PC-3 (cell line): ENCODE measurements around the gene TXNL4B. TPM values are rescaled to one million over a fixed set of nuclear protein-coding genes. Genes with fewer than 3 reads are reported as not detected.

ENCODE experiments used
- ATAC-seq: fragments of 200-7000 bp; cut with Tn5 transposase; 2 replicates; pipeline ENCODE4 v1.9.1; 2020; ENCODE audit warnings: mild to moderate bottlenecking, moderate library complexity
- BruUV-seq: library from RNA; stranded (reverse); fragments of 400-500 nt; replicated peaks from 2 replicates; lab custom pipeline; 2021; lab: Mats Ljungman, UMichigan
- CTCF ChIA-PET: fragments of 300-600 bp; sonication (Branson Sonifier 250); formaldehyde crosslinking; loops from one replicate; lab custom pipeline; 2022; ENCODE audit warnings: antibody characterized with exemption; lab: Charles Lee
- POLR2A ChIA-PET: fragments of 300-600 bp; sonication (Branson Sonifier 250); formaldehyde crosslinking; loops from one replicate; lab custom pipeline; 2022; ENCODE audit warnings: antibody characterized with exemption; ENCODE audit not compliant: unreplicated experiment; lab: Charles Lee
- DNase-seq: peaks from one replicate; pipeline ENCODE4 v3.0.0-alpha.2; 2015
- H2AFZ ChIP-seq: fragments of 300-600 bp; sonication (generic); 2 replicates; pipeline ENCODE4 v1.6.0; 2016; ENCODE audit warnings: antibody characterized with exemption, low read length
- H3F3A ChIP-seq: fragments of 300-600 bp; sonication (generic); one replicate; pipeline ENCODE4 v1.6.0; 2017; ENCODE audit warnings: antibody characterized with exemption, low read length, control low read depth, mild to moderate bottlenecking; ENCODE audit not compliant: unreplicated experiment
- H3K27ac ChIP-seq: fragments of 300-600 bp; sonication (generic); 2 replicates; pipeline ENCODE4 v1.5.1; 2016; ENCODE audit warnings: mild to moderate bottlenecking, low read length
- H3K27me3 ChIP-seq: fragments of 300-600 bp; sonication (generic); 2 replicates; pipeline ENCODE4 v1.6.1; 2016; ENCODE audit warnings: low read length, mixed read lengths
- H3K36me3 ChIP-seq: fragments of 300-600 bp; sonication (generic); 2 replicates; pipeline ENCODE4 v1.6.1; 2016; ENCODE audit warnings: low read depth, mixed run types, low read length, mixed read lengths
- H3K4me1 ChIP-seq: fragments of 300-600 bp; sonication (generic); 2 replicates; pipeline ENCODE4 v1.5.1; 2016; ENCODE audit warnings: low read length; ENCODE audit not compliant: insufficient read depth
- H3K4me2 ChIP-seq: fragments of 300-600 bp; sonication (generic); 2 replicates; pipeline ENCODE4 v1.6.0; 2016; ENCODE audit warnings: low read length
- H3K4me3 ChIP-seq: fragments of 300-600 bp; sonication (generic); 2 replicates; pipeline ENCODE4 v1.5.1; 2016; ENCODE audit warnings: mild to moderate bottlenecking, low read length, mixed read lengths
- H3K79me2 ChIP-seq: fragments of 300-600 bp; sonication (generic); 2 replicates; pipeline ENCODE4 v1.6.1; 2017; ENCODE audit warnings: low read length, mixed read lengths
- H3K9ac ChIP-seq: fragments of 300-600 bp; sonication (generic); 2 replicates; pipeline ENCODE4 v1.6.0; 2016; ENCODE audit warnings: mild to moderate bottlenecking, low read length
- H3K9me2 ChIP-seq: fragments of 300-600 bp; sonication (generic); replicated peaks from 2 replicates; pipeline ENCODE4 v1.6.1; 2016; ENCODE audit warnings: mixed run types, low read length, mixed read lengths
- H3K9me3 ChIP-seq: fragments of 300-600 bp; sonication (generic); 2 replicates; pipeline ENCODE4 v1.6.1; 2016; ENCODE audit warnings: low read length, mixed read lengths
- H4K20me1 ChIP-seq: fragments of 300-600 bp; sonication (generic); 2 replicates; pipeline ENCODE4 v1.6.1; 2016; ENCODE audit warnings: low read length, mixed read lengths
- CTCF ChIP-seq: fragments of 300-600 bp; sonication (generic); conservative IDR thresholded peaks from 2 replicates; pipeline ENCODE4 v1.5.1; 2017; ENCODE audit warnings: antibody characterized with exemption, low read depth, mild to moderate bottlenecking, low read length
- EZH2 ChIP-seq: fragments of 300-600 bp; sonication (generic); IDR thresholded peaks from one replicate; pipeline ENCODE4 v1.6.1; 2017; ENCODE audit warnings: antibody characterized with exemption, mild to moderate bottlenecking, low read length; ENCODE audit not compliant: unreplicated experiment
- EZH2phosphoT487 ChIP-seq: fragments of 300-600 bp; sonication (generic); IDR thresholded peaks from 2 replicates; pipeline ENCODE4 v1.6.1; 2018; ENCODE audit warnings: mild to moderate bottlenecking, antibody characterized with exemption, low read length, borderline replicate concordance
- intact Hi-C: fragments of 100-400 bp; cut with micrococcal nuclease; formaldehyde crosslinking; loops from 2 replicates; pipeline ENCODE4 v1.9.0; 2023
- total RNA-seq: library from RNA; depleted of rRNA; stranded (reverse); fragments of >200 nt; gene quantifications from 2 replicates; pipeline ENCODE4 v1.2.3, GENCODE V29; 2014

TXNL4B gene
- total RNA-seq, 1 experiment from 2014 or later, result 9.6 TPM

GRCh38 chr16:72050769-72051464 is 42.5 kb downstream of the TXNL4B start:
- Histone ChIP-seq H4K20me1 (no peaks in the 10 kb centered on the region), H3K4me1 (no peaks in the 10 kb centered on the region), H3K36me3 (no peaks in the 10 kb centered on the region), H3K27ac (no peak overlapping the region), H3K4me3 (no peak overlapping the region), H3K4me2 (no peak overlapping the region), H3K27me3 (peaks cover 10% of the 10 kb centered on the region; the same call in 1 of the 2 replicates), H3K9me3 (no peaks in the 10 kb centered on the region), H3F3A (no peaks in the 10 kb centered on the region), H2AFZ (no peak overlapping the region), H3K9me2 (no peaks in the 10 kb centered on the region), H3K79me2 (no peaks in the 10 kb centered on the region), H3K9ac (no peak overlapping the region)
- no peak for TF ChIP-seq EZH2phosphoT487
- TF ChIP-seq CTCF, result no peak
- no peak for TF ChIP-seq EZH2
- no peak for ATAC-seq
- intact Hi-C loops, result no loop called here
- BruUV-seq, result no TSS peak
- no peak for DNase-seq
- ChIA-PET CTCF (no interaction called here), POLR2A (no interaction called here)

- no peak overlapping the region for H3K4me2 ChIP-seq
- no peak for ATAC-seq
- H3F3A ChIP-seq, result no peaks in the 10 kb centered on the region
- H3K4me1 ChIP-seq, result no peaks in the 10 kb centered on the region
- no TSS peak for BruUV-seq
- H3K9me3 ChIP-seq, result no peaks in the 10 kb centered on the region
- H3K9me2 ChIP-seq, result no peaks in the 10 kb centered on the region
- DNase-seq, result no peak
- CTCF ChIA-PET, result no interaction called here
- no peaks in the 10 kb centered on the region for H4K20me1 ChIP-seq
- H3K4me3 ChIP-seq, result no peak overlapping the region
- H2AFZ ChIP-seq, result no peak overlapping the region
- H3K9ac ChIP-seq, result no peak overlapping the region
- intact Hi-C loops, result no loop called here
- TF ChIP-seq CTCF (no peak), EZH2phosphoT487 (no peak), EZH2 (no peak)
- POLR2A ChIA-PET, result no interaction called here
- no peaks in the 10 kb centered on the region for H3K36me3 ChIP-seq
- H3K27ac ChIP-seq, result no peak overlapping the region
- H3K27me3 ChIP-seq, result 0 out of 2 replicates have a peak, but pooled peaks cover 5% of the 10 kb centered on the region
- no peaks in the 10 kb centered on the region for H3K79me2 ChIP-seq
Observed at GRCh38 chr16:72049110-72049509, 44.3 kb downstream of the TXNL4B start.

GRCh38 chr16:72044825-72045359 is 48.5 kb downstream of the TXNL4B start:
- Histone ChIP-seq H3K4me1 (no peaks in the 10 kb centered on the region), H3K79me2 (no peaks in the 10 kb centered on the region), H3K9me3 (no peaks in the 10 kb centered on the region), H3K4me2 (no peak overlapping the region), H3K4me3 (no peak overlapping the region), H3K27ac (no peak overlapping the region), H3K9me2 (no peaks in the 10 kb centered on the region), H4K20me1 (no peaks in the 10 kb centered on the region), H3K9ac (no peak overlapping the region), H3K27me3 (no peaks in the 10 kb centered on the region), H3F3A (no peaks in the 10 kb centered on the region), H3K36me3 (no peaks in the 10 kb centered on the region), H2AFZ (no peak overlapping the region)
- intact Hi-C loops, result no loop called here
- ChIA-PET CTCF (no interaction called here), POLR2A (no interaction called here)
- BruUV-seq, result no TSS peak
- ATAC-seq (no peak), DNase-seq (no peak)
- no peak for TF ChIP-seq EZH2
- TF ChIP-seq EZH2phosphoT487, result no peak
- TF ChIP-seq CTCF, result no peak
